Left ventricle myocardium inferior (tissue), 1 donor: Measurements from ENCODE around the gene MACROD1. TPM values are rescaled to one million over a fixed set of nuclear protein-coding genes. Genes with fewer than 3 reads are reported as not detected.

Experiments used
- DNase-seq: peaks from one replicate; pipeline ENCODE4 v3.0.0-alpha.2; 2020
- H3K27ac ChIP-seq: fragments of 200-600 bp; replicated peaks from 2 replicates; pipeline ENCODE4 v1.8.0; 2021
- H3K27me3 ChIP-seq: fragments of 200-600 bp; 2 replicates; pipeline ENCODE4 v1.8.0; 2021; ENCODE audit warnings: low read depth
- H3K36me3 ChIP-seq: fragments of 200-600 bp; 2 replicates; pipeline ENCODE4 v1.8.0; 2021
- H3K4me1 ChIP-seq: fragments of 200-600 bp; 2 replicates; pipeline ENCODE4 v1.8.0; 2021
- H3K4me3 ChIP-seq: fragments of 200-600 bp; 2 replicates; pipeline ENCODE4 v1.8.0; 2021; ENCODE audit warnings: mild to moderate bottlenecking, moderate library complexity
- H3K9me3 ChIP-seq: fragments of 200-600 bp; replicated peaks from 2 replicates; pipeline ENCODE4 v1.8.0; 2021
- CTCF ChIP-seq: fragments of 200-600 bp; IDR thresholded peaks from 2 replicates; pipeline ENCODE4 v1.8.0; 2021; ENCODE audit warnings: antibody characterized with exemption, mild to moderate bottlenecking, borderline replicate concordance
- intact Hi-C: fragments of 100-400 bp; cut with micrococcal nuclease; formaldehyde crosslinking; loops from one replicate; pipeline ENCODE4 v1.11.0; 2022
- total RNA-seq: library from RNA; stranded (reverse); fragmentation: NEBNext Ultra II Directional; extraction: Animal tissue kit (Norgen Biotek cat#: 25700); gene quantifications from one replicate; pipeline ENCODE4 v1.2.1, GENCODE V29; 2021
- donor health status: DM: no; HTN: yes; CAD: no; lungs with severe emphysema.

Gene MACROD1
- total RNA-seq, 1 donor from 2014 or later = 127 TPM

GRCh38 chr11:63993100-63993499 lies 172.8 kb downstream of the MACROD1 start:
- no peaks in the 10 kb centered on the region for H3K9me3 ChIP-seq
- intact Hi-C loops = no loop called here
- TF ChIP-seq CTCF = no peak
- peaks cover 17% of the 10 kb centered on the region for H3K4me1 ChIP-seq
- peaks cover 83% of the 10 kb centered on the region for H3K36me3 ChIP-seq
- H3K27me3 ChIP-seq = no peaks in the 10 kb centered on the region
- H3K4me3 ChIP-seq = no peak overlapping the region
- H3K27ac ChIP-seq = no peak overlapping the region
- no peak for DNase-seq

GRCh38 chr11:63991558-63991957 lies 174.4 kb downstream of the MACROD1 start:
- no peak for DNase-seq
- H3K27me3 ChIP-seq = no peaks in the 10 kb centered on the region
- peaks cover 67% of the 10 kb centered on the region for H3K36me3 ChIP-seq
- no peak overlapping the region for H3K4me3 ChIP-seq
- H3K9me3 ChIP-seq = no peaks in the 10 kb centered on the region
- H3K4me1 ChIP-seq = peaks cover 32% of the 10 kb centered on the region
- intact Hi-C loops = no loop called here
- H3K27ac ChIP-seq = no peak overlapping the region
- TF ChIP-seq CTCF = no peak

- intact Hi-C loops = no loop called here
- no peaks in the 10 kb centered on the region for H3K9me3 ChIP-seq
- TF ChIP-seq CTCF = no peak
- H3K27ac ChIP-seq = peak overlapping the region; percentile 90
- H3K36me3 ChIP-seq = peaks cover 30% of the 10 kb centered on the region
- H3K4me1 ChIP-seq = peaks cover 43% of the 10 kb centered on the region
- H3K4me3 ChIP-seq = peak overlapping the region; percentile 97
- no peaks in the 10 kb centered on the region for H3K27me3 ChIP-seq
- no peak for DNase-seq
Observed at GRCh38 chr11:63986932-63987513, 178.9 kb downstream of the MACROD1 start.

GRCh38 chr11:63986156-63986931 lies 179.6 kb downstream of the MACROD1 start, which contains the start of gene OTUB1:
TSS of gene OTUB1 (plus strand) at chr11:63986438. CDS start at chr11:63986457, 19 bp downstream.
- Histone ChIP-seq H3K9me3 (no peaks in the 10 kb centered on the region), H3K27ac (peak within 1 kb of the TSS; percentile 90), H3K4me1 (peaks cover 48% of the 10 kb centered on the region), H3K27me3 (no peaks in the 10 kb centered on the region), H3K4me3 (peak within 1 kb of the TSS; percentile 97), H3K36me3 (peaks cover 24% of the 10 kb centered on the region)
- intact Hi-C loops = no loop called here
- peak; percentile 90 for DNase-seq
- TF ChIP-seq CTCF = no peak

GRCh38 chr11:63985812-63986155 lies 180.1 kb downstream of the MACROD1 start:
- Histone ChIP-seq H3K9me3 (no peaks in the 10 kb centered on the region), H3K36me3 (peaks cover 18% of the 10 kb centered on the region), H3K27ac (peak overlapping the region; percentile 90), H3K4me1 (peaks cover 48% of the 10 kb centered on the region), H3K4me3 (peak overlapping the region; percentile 97), H3K27me3 (no peaks in the 10 kb centered on the region)
- DNase-seq = no peak
- no peak for TF ChIP-seq CTCF
- intact Hi-C loops = no loop called here
